Measurements from ENCODE around the gene LIM2.

Gene LIM2

DNA sequence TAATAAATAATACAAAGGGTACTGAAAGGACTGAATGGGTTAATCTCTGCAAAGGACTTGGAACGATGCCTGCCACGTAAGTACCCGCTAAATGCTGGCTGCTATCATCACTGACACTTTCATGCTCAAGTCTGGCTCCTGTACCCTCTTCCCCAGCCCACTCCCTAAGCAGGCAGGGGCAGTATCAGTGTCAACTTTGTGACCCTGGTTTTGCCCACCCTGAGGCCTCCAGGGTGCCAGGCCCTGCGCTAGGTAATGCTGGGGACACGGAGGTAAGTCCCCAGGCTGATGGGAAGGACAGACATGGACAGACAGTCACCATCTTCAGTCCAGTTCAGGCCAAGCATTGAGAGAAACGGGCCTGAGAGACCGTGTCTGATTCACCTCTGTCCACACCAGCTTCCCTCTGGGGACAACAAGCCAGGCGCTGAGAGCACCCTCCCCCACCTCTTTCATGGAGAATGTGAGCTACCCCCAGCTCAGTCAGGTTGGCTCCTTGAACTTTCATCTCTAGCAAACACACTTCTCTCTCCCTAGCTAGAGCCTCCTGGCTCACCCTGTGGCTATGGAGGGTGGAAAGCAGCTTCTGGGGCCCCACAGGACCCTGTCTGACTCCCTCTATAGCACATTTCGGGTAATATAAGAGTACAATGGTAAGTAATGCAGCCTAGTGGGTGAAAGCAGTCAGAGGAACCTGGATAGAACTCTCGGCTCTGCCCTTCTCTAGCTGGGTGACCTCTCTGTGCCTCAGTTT lies 22.4 kb downstream of the LIM2 start:
- no peak for DNase-seq

DNA sequence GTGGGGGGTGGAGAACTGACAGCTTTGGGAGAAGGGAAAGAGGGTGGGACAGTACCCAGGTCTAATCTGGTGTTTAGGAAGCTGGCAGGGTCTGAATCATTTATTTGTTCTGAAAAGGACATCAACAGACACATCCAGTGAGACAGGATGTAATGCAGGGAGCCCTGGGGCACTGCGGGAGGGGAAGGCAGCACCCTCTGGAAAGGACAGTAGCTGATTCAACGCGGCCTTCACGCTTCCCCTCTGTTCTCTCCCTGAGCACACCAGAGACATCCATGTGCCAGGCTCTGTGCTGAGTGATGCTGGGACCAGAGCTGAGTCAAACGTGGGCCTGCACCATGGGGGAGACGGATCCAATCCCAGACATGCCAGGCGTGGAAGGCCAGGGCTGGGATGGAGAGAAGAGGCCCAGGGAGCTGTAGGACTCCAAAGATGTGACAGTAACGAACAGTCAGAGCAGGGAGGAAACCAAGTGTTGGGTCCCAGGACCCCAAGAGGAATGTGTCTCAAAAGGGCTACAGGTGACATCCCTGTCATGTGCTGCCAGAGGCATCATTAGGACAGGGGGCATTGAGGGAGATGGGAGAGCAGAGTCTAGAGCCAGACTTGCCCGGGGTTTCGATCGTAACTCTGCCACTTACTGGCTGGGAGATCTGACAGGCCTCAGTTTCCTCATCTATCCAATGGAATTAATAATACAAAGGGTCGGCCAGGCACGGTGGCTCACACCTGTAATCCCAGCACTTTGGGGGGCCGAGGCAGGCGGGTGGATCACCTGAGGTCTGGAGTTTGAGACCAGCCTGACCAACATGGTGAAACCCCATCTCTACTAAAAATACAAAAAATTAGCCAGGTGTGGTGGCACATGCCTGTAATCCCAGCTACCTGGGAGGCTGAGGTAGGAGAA lies 23.3 kb downstream of the LIM2 start:
- DNase-seq: no peak

DNA sequence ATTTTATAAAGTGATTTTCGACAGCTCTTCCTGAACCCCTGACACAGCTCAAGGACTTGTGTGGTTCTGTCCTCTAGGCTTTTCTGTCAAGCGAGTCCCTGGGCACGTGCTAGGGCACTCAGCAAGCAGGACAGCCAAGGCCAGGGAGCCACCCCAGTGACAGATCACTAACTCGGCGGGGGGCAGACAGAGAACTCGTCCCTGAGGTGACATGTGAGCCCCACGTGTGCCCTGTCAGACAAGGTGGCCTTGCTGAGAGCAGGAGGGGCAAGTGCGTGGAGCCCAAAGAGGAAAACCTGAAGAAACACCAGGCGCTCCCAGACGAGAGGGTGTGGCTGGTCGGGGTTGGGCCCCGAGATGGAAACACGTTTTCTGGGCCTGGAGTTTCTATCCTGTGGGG lies 26.5 kb downstream of the LIM2 start:
- DNase-seq: no peak

DNA sequence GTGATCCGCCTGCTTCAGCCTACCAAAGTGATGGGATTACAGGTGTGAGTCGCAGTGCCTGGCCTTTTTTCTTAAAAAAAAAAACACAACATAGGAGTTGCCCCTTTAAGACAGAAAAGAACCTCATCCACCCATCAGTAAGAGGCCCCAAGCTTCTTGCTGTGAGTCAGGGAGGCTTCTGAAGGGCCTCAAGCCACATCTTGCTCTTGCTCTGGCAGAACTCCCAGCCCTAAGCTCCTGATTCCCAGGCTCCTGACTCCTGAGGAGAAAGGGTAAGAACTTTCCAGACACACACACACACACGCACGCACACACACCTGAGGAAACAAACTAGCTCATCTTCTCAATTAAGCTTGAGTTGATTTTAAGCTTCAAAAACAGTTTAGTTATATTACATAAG lies 28.5 kb downstream of the LIM2 start:
- no peak for DNase-seq

DNA sequence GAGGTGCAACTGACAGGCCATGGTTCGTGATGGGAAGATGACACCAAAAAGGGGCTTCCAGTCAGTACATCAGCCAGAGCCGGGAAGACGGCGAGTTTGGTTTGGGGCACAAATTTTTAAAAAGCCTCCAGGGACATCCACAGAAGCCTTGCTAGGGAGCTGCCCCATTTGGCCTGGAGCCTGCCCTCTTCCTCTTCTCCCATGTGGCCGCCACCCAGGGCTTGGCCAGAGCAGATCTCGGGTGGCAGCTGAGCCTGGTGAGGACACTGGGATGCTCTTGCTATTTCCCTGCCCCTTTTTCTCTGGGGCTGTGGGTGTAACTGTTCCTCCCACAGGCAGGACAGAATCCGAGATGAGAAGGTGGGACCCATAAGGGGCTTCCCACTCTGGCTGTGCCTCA lies 29.8 kb downstream of the LIM2 start:
- no peak for DNase-seq

DNA sequence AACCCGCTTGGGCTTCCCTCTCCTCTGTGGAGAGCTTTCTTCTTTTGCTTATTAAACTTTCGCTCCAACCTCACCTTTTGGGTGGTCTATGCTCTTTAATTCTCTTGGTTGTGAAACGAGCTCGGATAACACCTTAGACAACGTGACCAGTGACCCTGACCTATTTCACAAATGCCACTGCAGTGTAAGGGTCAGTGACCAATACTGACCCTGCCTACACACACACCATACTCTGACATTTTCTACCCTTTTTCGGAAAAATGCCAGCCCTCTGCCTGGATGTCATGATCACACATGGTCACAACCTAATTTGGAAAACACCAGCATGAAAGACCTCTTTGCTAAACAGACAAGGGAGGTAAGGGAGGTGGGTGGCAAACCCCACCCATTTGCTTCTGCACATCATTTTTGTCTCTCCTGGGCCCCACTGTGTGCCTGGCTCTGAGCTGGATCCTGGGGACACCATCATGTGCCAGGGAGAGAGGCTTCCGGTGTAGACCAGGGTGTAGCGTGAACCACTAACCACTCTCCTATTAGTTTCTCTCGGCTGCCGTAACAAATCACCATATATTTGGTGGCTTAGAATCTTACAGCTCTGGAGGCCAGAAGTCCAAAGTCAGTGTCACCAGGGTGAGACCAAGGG lies 31.5 kb downstream of the LIM2 start:
- DNase-seq: no peak

DNA sequence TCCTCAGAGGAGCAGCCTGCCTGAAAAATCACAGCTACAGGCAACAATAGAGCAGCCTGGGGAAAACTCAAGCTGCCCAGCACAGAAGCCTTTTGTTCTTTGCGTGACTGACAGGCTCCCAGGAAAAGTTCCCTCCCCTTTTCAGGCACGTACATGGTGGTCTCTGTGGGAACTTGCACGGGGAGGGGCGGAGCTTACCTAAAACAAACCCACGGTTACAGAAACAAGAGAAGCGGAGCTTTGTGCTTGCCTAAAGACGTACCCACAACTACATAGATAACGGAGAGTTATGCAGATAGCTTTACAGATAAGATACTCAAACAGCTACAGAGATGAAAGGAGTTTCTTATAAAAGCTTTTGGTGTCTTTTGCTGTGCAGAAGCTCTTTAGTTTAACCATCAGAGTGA lies 33.0 kb downstream of the LIM2 start:
- no peak for DNase-seq

DNA sequence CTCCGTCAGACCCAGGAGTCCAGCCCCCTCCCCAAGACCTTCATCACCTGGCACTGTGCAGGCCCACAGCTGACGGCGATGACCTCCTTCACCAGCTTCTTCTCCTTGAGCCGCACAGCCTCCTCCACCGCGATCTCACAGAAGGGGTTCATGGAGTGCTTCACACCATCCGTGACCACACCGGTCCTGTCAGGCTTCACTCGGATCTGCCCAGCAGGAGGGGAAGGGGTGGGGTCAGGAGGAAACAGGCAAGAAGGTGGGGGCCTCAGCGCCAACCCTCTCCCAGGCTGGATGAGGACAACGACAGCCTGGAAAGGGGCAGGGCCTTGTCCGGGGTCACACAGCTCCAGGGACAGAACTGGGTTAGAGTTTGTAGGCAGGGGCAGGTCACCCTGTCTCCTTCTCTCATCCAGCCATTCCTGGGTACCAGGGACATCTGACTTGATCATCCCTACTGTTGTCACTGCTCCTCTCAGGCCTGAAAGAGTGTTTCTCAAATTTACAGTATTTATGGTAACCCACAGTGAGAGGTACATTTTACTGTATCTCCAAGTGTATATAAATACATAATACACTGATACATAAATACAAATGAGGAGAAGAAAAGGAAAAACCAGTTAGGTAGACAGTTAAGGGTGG lies 33.6 kb downstream of the LIM2 start:
- DNase-seq: no peak

DNA sequence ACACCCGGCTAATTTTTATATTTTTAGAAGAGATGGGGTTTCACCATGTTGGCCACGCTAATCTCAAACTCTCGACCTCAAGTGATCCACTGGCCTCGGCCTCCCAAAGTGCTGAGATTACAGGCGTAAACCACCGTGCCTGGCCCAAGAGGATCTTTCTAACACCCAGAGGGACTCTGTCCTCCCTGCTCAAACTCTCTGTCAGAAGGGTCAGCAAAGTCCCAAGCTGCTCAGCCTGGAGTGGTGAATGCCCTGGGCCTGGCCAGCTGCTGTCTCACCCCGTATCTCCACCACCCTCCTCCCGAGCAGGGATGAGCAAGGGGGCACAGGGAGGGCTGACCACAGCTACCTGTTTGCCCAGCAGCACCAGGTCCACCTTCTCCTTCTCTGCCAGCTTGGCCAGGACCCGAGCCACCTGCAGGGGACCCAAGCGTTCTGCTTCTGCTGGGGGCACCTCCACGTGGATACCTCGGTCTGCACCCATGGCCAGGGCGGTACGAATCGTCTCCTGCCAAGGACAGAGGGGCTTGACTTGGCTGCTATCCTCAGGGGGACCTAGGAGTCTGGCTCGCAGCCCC lies 34.9 kb downstream of the LIM2 start:
- no peak for DNase-seq

DNA sequence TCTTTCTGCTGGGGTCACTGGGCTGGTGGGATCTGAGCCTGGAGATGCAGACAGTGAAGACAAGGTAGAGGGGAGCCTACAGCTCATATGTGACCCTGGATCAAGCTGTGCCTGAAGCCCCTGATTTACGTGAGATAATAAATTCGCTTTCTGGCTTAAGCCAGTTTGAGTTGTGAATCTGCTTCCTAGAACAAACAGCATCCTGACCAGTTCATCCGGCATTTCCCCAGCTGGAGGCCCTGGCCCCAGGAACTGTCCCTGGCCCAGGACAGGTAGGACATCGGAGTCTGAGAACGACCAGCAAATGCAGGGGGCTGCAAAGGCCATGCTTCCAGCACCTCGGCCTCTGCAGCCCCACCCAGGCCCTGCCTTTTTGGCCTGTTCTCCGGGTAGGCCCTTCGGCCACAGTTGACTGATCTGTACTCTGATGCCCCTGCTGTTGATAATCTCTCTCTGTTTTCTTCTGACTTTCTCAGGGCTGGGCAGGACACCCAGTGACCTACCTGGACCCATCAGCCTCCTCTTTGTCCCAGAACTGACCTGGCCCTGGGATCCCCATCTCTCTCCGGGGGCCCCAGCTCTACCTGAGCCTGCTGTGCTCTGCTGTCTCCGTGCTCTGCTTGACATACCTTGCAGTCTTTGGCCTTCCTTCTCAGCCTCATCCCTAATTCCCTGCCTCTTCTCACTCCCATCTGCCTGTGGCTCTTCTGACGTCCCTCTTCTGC lies 36.3 kb downstream of the LIM2 start:
- DNase-seq: no peak

DNA sequence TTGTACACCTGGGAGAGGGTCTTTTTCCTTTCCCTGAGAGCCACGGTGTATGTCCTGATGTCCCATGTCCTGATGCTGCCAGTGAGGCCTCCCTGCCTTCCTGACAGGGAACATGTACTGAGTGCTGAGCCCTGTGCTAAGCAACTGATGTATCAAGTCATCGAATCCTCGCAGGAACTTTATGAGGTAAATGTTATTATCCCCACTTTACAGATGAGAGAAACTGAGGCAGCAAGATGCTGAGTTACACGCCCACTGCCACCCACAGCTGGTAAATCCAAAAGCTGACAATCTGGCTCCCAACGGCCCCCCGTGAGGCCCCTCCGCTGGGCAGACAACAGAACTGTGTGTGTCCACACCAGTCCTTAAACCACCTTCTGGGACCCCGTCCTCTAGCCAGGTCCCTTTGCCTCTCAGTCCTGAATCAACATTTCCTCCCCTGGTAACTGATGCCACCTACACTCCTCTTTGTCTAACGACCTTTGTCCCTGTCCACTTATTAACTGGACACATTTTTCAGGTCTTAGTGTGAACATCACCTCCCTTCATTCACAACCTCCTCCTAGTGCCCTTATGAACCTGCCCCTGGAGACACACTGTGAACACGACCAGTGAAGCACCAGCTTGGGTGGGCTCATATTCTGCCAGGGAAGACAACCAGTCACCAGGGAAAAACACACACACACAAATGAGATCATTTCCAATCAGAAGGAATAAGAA lies 40.4 kb downstream of the LIM2 start:
- DNase-seq: no peak

DNA sequence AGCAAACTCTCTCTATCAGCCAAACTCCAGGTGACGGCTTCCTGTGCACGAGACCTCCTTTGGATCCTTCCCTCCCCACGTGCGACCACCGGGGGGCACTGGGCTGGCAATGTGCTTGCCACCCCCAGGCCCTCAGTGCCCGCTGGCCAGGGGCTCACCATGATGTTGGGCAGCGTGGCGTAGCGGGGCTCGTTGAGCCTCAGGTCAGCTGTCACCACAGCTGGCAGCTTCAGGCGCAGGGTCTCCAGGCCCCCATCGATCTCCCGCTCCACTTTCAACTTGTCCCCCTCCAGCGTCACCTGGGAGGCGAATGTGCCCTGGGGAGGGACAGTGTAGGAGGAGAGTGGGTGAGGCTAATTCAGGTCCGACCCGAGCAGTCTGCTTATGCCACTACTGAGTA lies 41.0 kb downstream of the LIM2 start:
- DNase-seq: no peak

DNA sequence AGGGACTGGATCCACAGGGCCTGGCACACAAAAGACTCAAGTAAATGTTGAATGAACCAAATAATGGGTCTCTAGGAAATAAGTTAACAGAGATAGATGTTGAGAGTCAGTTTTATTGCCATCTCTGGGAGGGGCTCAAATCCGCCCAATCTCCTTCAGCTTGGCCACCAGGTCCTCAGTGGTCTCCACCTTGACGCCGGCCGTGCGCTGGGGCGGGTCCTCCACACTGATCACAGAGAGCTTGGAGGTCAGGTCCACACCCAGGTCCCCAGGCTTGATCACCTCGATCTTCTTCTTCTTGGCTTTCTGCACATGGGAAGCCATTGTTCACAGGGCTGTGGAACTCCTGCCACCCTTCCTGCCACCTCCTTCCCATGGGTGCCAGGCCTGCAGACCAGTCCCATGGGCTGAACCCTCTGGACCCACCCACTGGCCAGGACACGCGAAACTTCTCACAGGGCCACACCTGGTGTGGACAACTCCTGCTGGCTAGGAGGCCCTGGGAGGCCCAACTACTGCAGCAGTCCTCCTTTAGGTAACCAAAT lies 42.6 kb downstream of the LIM2 start:
- no peak for DNase-seq

DNA sequence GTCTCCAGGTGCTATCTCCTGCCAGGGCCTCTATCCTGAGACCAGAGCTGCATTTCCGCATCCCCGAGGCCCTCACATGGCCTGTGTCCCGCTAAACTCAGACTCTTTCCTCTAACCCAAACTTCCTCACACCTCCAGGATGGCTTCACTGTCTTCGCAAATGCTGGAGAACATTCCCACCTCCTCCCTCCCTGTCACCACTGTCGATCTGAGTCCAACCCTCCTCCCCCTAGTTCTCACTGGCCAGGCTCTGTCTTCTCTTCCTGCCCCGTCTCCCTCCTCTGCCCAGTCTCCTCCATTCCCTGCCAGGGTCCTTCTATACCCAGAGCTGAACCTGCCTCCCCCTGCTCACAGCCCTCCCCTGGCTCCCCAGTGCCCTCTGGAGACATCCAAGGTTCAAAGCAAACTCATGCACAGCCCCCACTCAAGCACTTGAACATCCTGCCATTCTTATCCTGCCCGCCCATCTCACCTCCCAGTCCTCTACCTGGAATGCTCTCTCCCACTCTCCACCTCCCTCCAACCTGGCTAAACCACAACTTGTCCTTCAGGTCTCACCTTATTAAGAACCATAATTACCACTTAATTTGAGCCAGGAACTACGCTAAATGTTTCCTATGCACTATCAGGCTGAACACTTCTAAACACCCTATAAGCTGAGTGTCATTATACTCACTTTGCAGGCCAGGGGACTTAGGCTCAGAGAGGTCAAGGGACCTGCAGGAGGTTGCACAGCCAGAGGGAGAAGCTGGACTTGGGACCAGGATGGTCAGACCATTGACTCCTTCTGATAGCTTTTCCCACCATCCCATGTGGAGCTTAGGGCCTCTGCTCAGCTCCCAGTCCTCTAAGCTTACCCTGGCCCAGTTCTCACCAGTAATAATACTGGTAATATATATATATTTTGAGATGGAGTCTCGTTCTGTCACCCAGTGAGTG lies 44.9 kb downstream of the LIM2 start:
- DNase-seq: no peak

DNA sequence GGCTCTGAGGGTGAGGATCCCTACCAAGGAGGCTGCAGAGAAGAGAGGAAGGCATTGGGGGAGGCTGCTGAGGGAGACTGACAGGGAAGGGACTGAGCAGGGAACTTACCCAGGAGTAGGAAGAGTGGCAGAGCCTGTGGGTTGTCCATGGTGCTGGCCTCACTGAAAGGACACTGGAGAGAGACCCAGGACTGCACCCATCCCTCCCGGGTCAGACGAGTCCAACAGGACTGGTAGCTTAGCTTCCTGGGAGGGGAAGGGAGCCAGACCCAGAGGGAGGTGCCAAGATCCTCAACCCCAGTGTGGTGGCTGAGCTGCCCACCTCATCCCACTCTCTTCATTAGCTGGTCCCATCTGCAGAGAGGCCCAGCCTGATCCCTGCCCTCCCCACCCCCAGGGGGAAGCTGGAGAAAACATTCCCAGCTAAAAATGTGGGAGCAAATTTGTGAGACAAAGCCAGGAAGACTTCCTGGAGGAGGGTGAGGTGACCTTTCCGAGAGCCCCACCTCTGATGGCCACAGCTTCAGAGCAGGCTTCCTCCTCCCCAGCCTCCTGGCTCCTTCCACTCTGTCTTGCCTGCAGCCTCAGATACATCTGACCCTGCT lies 45.7 kb downstream of the LIM2 start, which contains the start of gene VSIG10L:
Gene VSIG10L (minus strand): TSS at position 164 of the 605 bp plus-strand sequence. CDS start 15 bp downstream, at position 149.
- no peak for DNase-seq

DNA sequence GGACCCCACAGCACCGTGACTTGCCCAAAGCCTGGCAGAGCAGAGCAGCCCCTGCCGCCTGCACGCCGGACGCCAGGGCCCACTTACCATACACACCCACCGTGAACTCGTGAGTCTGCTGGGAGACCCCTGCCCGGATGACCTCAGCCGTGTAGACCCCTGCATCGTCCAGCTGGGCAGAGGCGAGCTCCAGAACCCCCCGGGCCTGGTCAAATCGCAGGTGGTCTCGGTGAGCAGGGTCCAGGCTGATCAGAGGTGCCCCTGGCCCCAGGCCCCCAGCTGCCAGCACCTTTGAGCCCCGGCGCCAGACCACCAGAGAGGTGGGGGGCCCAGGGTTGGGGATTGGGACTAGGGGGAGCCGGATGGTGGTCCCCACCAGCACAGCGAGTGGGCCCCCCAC lies 46.7 kb downstream of the LIM2 start:
- DNase-seq: no peak

DNA sequence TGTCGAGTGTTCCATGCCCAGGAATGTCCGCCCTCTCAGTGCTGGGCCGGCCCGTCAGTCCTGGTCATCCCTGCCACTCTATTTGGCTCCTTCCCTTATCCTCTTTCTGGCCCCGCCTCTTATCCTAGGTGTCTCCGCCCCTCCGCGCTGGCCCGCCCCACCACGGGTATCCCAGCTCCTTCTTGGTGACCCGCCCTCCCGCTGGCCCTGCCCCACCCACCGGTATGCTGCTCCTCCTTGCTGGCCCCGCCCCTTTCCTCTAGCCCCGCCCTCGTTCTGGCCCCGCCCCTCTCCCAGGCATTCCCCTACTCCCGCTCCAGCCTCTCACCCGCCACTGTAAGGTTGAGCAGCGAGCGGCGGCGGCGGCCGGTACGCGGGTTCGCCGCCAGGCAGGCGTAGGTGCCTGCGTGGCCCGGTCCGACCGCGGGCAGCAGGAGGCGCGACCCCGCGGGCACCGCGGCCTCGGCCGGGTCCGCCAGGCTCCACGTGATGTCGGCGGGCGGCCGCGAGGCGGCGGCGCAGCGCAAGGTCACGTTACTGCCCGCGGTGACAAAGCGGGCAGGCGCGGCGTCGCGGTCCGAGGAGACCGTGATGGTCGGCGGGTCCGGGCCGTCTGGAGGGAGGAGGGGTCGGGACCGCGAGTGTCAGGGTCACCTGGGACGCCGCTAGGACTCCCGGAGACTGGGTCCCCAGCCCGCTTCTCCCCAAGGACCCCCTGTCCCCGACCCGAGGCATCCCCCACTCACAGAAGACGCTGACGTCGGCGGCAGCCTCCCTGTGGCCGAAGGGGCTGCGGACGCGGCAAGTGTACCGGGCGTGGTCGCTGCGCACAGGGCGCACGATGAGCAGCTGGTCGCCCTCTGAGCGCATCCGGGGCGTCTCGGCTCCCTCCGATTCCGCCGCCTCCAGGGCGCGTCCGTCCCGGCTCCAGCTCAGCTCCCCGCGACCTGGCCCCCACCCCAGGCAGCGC lies 47.8 kb downstream of the LIM2 start:
- no peak for DNase-seq

DNA sequence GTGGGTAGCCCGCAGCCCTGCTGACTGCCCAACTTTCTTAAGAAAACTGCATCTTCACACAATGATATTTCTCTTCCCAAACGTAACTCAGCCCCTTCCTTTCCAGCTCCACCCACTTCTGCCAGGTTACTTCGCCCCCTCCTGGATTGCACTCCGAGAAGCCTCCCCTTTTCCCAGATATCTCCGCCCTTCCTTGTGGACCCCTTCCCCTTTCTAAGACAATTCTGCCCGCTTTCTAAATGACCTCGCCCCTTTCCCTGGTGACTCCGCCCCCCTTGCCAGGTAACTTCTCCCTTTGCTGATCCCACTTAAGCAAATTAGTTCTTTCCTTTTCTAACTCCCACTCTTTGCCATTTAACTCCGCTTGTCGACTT lies 48.5 kb downstream of the LIM2 start:
- DNase-seq: no peak

Data from cortex of kidney (tissue), 1 donor.